K562 treated with DMSO at 1 percent for 4 hours (cell line): ENCODE results near the gene ACTG1. TPM values are rescaled to one million over a fixed set of nuclear protein-coding genes. Genes with fewer than 3 reads are reported as not detected.

Experiments
- total RNA-seq: library from RNA; unstranded; fragments of 300-600 nt; gene quantifications from 2 replicates; pipeline ENCODE4 v1.2.3, GENCODE V29; 2022; ENCODE audit not compliant: insufficient read depth

The ACTG1 gene
- 1,873 and 2,081 TPM in 2 replicates for total RNA-seq

DNA sequence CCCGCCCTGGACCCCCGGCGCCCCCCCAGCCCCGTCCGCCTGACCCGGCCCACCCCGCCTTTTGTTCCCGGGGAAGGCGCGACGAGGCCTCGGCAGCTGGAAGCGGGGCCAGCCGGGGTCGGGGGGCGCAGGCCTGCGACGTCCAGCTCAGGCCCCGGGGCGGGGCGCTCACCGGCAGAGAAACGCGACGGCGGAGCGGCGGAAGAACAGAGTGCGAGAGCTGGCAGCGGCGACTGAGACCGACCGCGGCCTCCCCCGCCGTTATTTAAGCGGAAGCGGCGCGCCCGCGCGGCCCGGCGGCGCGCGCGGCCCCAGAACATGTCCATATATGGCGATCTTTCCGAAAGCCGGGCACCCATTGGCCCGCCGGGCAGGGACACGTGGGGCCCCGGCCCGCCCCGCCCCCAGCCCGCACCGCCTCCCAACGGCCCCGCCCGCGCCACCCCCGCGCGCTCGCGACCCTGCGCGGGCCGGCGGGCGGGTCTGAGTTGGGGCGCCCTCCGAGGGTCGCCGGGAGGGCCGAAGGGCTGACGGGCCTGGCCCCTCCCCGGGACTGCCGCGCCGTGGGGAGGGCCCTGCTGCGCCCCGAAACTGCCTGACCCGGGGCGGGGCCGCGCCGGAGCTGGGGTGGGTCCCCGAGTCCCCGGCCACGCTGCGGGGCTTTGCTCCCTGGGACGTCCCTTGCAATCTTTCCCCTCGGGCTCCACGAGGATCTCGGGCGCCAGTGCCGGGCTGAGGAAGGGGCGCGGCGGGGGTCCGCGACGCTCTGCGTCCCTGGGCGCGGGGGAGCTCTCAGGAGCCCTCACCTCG is at the start of gene ACTG1:
ACTG1 (minus strand) TSS at position 238 of the 810 bp plus-strand sequence. CDS start 445 bp downstream, outside the sequence.

GRCh38 chr17:81552244-81553017 is 39.8 kb upstream of the ACTG1 start, which contains the start of gene FAAP100:
Gene FAAP100, minus strand, starts transcription at chr17:81552353. Its CDS starts 23 bp downstream, at chr17:81552330.

DNA sequence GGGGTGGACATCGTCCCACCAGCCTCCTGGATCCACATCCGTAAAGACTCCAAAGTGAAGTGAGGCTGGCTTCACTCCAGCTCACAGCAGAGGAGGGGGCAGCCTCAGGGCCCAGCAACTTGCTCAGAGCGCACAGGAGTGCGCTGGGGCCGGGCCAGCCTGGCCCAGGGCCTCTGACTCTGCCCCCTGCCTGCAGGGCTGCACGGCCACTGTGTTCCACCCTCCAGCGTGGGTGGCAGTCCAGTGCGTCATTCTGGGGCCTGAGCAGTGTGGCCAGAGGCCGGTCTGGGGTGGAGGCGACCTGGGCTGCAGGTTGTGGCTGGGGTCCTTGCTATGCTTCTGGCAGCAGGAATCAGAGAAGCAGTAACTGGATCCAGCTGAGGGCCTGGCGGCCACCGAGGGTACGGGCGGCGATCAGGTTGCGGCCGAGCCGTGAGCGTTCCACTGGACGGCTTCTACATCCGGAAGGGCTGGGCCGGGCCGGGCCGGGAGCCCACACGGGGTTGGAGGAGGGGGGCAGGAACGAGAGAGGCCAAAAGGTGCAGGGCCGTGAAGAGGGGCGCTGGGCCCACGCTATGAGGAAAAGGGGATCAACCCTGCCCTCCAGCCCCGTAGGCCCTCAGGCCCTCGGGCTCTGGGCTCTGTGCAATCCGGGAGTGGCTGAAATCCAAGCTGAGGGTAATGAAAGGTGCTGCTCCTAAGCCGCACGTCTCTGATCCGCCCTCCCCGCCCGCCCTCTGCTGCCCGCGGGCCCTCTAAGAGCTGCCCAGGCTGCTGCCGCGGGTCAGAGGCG is 15.2 kb upstream of the ACTG1 start, which contains the start of gene FSCN2:
FSCN2 (plus strand) TSS at position 787 of the 793 bp plus-strand sequence. CDS start 155 bp downstream, outside the sequence.

Other genes starting within 250 kb of the ACTG1 start
- gene SLC38A10, start 217.5 kb downstream of the ACTG1 start, total RNA-seq, result 70.6 and 79.3 TPM in 2 replicates
- gene BAHCC1, start 117.3 kb downstream of the ACTG1 start, total RNA-seq, result 8.7 and 10.6 TPM in 2 replicates
- gene FSCN2, start 15.6 kb upstream of the ACTG1 start, total RNA-seq, result not detected in 2 replicates
- 13.8 and 14.7 TPM in 2 replicates for gene FAAP100, start 39.6 kb upstream of the ACTG1 start, total RNA-seq
- gene NPLOC4, start 124.3 kb upstream of the ACTG1 start, total RNA-seq, result 96.3 and 121 TPM in 2 replicates
- gene TSPAN10, start 124.4 kb upstream of the ACTG1 start, total RNA-seq, result 0.47 and 0.97 TPM in 2 replicates
- gene PDE6G, start 143.7 kb upstream of the ACTG1 start, total RNA-seq, result not detected in 2 replicates
- 68.0 and 74.2 TPM in 2 replicates for gene OXLD1, start 153.8 kb upstream of the ACTG1 start, total RNA-seq
- 31.8 and 43.8 TPM in 2 replicates for gene CCDC137, start 153.9 kb upstream of the ACTG1 start, total RNA-seq
- 25.4 and 27.2 TPM in 2 replicates for gene ARL16, start 171.0 kb upstream of the ACTG1 start, total RNA-seq
- 116 and 118 TPM in 2 replicates for gene HGS, start 171.2 kb upstream of the ACTG1 start, total RNA-seq
- 103 and 114 TPM in 2 replicates for gene MRPL12, start 190.6 kb upstream of the ACTG1 start, total RNA-seq
- 51.4 and 52.8 TPM in 2 replicates for gene SLC25A10, start 199.5 kb upstream of the ACTG1 start, total RNA-seq